Astrocyte of the spinal cord (primary cell): ENCODE results near the gene OLA1.

ENCODE experiments used
- DNase-seq: peaks from one replicate; pipeline ENCODE4 v3.0.0; 2011; ENCODE audit warnings: low read depth, low spot score
- H3K4me3 ChIP-seq: 2 replicates; pipeline ENCODE4 v1.5.1; 2011; ENCODE audit warnings: low read depth, mild to moderate bottlenecking, low read length, moderate library complexity
- in situ Hi-C: cut with HindIII; loops from 2 replicates; pipeline ENCODE4 v1.10.0; 2017; ENCODE audit warnings: low sequenced_read_pairs
- TF ChIP-seq, protein P1 (sequence below): IDR thresholded peaks from 2 replicates; pipeline ENCODE4 v1.5.1; 2012; ENCODE audit warnings: low read depth, mild to moderate bottlenecking, low read length, inconsistent platforms

Gene OLA1

GRCh38 chr2:174219321-174219720 is 29.0 kb downstream of the OLA1 start:
- H3K4me3 ChIP-seq: no peak overlapping the region
- in situ Hi-C loops: no loop called here
- DNase-seq: no peak
- TF ChIP-seq, protein P1, sequence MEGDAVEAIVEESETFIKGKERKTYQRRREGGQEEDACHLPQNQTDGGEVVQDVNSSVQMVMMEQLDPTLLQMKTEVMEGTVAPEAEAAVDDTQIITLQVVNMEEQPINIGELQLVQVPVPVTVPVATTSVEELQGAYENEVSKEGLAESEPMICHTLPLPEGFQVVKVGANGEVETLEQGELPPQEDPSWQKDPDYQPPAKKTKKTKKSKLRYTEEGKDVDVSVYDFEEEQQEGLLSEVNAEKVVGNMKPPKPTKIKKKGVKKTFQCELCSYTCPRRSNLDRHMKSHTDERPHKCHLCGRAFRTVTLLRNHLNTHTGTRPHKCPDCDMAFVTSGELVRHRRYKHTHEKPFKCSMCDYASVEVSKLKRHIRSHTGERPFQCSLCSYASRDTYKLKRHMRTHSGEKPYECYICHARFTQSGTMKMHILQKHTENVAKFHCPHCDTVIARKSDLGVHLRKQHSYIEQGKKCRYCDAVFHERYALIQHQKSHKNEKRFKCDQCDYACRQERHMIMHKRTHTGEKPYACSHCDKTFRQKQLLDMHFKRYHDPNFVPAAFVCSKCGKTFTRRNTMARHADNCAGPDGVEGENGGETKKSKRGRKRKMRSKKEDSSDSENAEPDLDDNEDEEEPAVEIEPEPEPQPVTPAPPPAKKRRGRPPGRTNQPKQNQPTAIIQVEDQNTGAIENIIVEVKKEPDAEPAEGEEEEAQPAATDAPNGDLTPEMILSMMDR: no peak

GRCh38 chr2:174218773-174219172 is 29.6 kb downstream of the OLA1 start:
- DNase-seq: no peak
- no peak overlapping the region for H3K4me3 ChIP-seq
- TF ChIP-seq, protein P1: no peak
- in situ Hi-C loops: no loop called here

DNA sequence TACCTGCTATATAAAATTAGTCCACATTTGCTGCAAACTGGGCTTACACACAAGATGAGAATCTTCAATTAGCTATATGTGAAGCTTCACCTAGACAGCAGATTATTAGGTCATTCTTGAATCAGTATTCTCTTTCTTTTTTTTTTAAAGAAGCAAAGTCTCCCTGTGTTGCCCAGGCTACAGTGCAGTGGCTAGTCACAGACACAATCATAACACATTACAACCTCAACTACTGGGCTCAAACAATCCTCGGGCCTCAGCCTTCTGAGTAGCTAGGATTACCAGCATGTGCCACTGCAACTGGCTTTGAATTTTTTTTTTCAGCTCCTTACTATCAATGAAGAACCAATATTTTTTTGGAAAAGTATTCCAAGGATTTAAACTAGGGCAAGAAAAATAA is 30.5 kb downstream of the OLA1 start:
- TF ChIP-seq, protein P1: no peak
- no peak overlapping the region for H3K4me3 ChIP-seq
- DNase-seq: peak; percentile 13
- in situ Hi-C loops: no loop called here

- no peak overlapping the region for H3K4me3 ChIP-seq
- no peak for DNase-seq
- TF ChIP-seq, protein P1: no peak
- in situ Hi-C loops: no loop called here
Measured at GRCh38 chr2:174211954-174212353, 36.4 kb downstream of the OLA1 start.

- TF ChIP-seq, protein P1: no peak
- no peak overlapping the region for H3K4me3 ChIP-seq
- in situ Hi-C loops: no loop called here
- DNase-seq: no peak
Measured at GRCh38 chr2:174210862-174211261, 37.5 kb downstream of the OLA1 start.

GRCh38 chr2:174209325-174209724 is 39.0 kb downstream of the OLA1 start:
- DNase-seq: no peak
- TF ChIP-seq, protein P1: no peak
- no peak overlapping the region for H3K4me3 ChIP-seq
- in situ Hi-C loops: no loop called here

DNA sequence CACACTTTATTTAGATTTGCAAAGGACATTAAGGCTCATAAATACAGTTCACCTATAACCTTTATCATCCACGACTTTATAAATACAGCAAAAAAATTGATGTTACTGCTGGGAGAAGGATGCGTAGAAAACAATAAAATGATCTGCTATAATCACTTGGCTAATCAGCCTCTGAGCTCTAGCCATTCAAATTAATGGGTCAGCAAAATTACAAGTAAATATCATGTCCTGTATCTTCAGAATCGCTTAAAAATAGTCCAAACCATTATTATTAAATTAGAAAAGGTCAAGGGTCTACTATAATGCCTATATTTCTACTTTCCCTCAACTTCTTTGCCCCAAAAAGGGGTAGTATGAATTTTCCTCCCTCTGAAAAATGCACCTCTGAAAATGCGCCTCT is 40.3 kb downstream of the OLA1 start:
- TF ChIP-seq, protein P1: no peak
- DNase-seq: no peak
- H3K4me3 ChIP-seq: no peak overlapping the region
- in situ Hi-C loops: no loop called here
